GM19467 (cell line): ENCODE measurements around the gene VRK2.
"Not testable (repeated sequence)": the region's sequence is repeated elsewhere in the genome, so short reads cannot be mapped to it uniquely, and the experiment has no call there.

Experiments
- ATAC-seq: cut with Tn5 transposase; IDR thresholded peaks from one replicate; pipeline ENCODE4 v1.9.1; 2021; ENCODE audit warnings: mild to moderate bottlenecking, moderate library complexity; ENCODE audit not compliant: unreplicated experiment

The VRK2 gene

GRCh38 chr2:58157754-58158153, 111.1 kb downstream of the VRK2 start:
- no peak for ATAC-seq

- no peak for ATAC-seq
These were observed 111.9 kb downstream of the VRK2 start for GRCh38 chr2:58158481-58158880.

- no peak for ATAC-seq
These were observed 117.3 kb downstream of the VRK2 start for GRCh38 chr2:58163913-58164312.

GRCh38 chr2:58168130-58168529, 121.5 kb downstream of the VRK2 start:
- ATAC-seq, result not testable (repeated sequence)

- ATAC-seq, result not testable (repeated sequence)
These were observed 123.2 kb downstream of the VRK2 start for GRCh38 chr2:58169845-58170244.

- ATAC-seq, result not testable (repeated sequence)
These were observed 123.8 kb downstream of the VRK2 start for GRCh38 chr2:58170334-58170933.

GRCh38 chr2:58171831-58172230, 125.2 kb downstream of the VRK2 start:
- ATAC-seq, result not testable (repeated sequence)

- not testable (repeated sequence) for ATAC-seq
These were observed 130.6 kb downstream of the VRK2 start for GRCh38 chr2:58177187-58177586.

GRCh38 chr2:58180175-58180574, 133.6 kb downstream of the VRK2 start:
- ATAC-seq, result not testable (repeated sequence)

- ATAC-seq, result no peak
These were observed 134.0 kb downstream of the VRK2 start for GRCh38 chr2:58180635-58181034.

- ATAC-seq, result no peak
These were observed 135.9 kb downstream of the VRK2 start for GRCh38 chr2:58182527-58182926.

- ATAC-seq, result no peak
These were observed 139.9 kb downstream of the VRK2 start for GRCh38 chr2:58186501-58186900.

- not testable (repeated sequence) for ATAC-seq
These were observed 140.4 kb downstream of the VRK2 start for GRCh38 chr2:58187022-58187421.

GRCh38 chr2:58194458-58194857, 147.9 kb downstream of the VRK2 start:
- ATAC-seq, result no peak

- no peak for ATAC-seq
These were observed 149.1 kb downstream of the VRK2 start for GRCh38 chr2:58195662-58196061.

- no peak for ATAC-seq
These were observed 151.3 kb downstream of the VRK2 start for GRCh38 chr2:58197894-58198293.

GRCh38 chr2:58202404-58202803, 155.8 kb downstream of the VRK2 start:
- ATAC-seq, result no peak

- no peak for ATAC-seq
These were observed 156.4 kb downstream of the VRK2 start for GRCh38 chr2:58203018-58203417.

- no peak for ATAC-seq
These were observed 157.8 kb downstream of the VRK2 start for GRCh38 chr2:58204195-58204959.

- no peak for ATAC-seq
These were observed 160.2 kb downstream of the VRK2 start for GRCh38 chr2:58206785-58207184.

GRCh38 chr2:58207189-58207588, 160.6 kb downstream of the VRK2 start:
- no peak for ATAC-seq
